H9 (cell line): Measurements from ENCODE around the gene CYS1. TPM values are rescaled to one million over a fixed set of nuclear protein-coding genes. Genes with fewer than 3 reads are reported as not detected.

ENCODE experiments used
- DNase-seq: peaks from one replicate; pipeline ENCODE4 v3.0.0-alpha.2; 2017
- H2AFZ ChIP-seq: one replicate; pipeline ENCODE4 v1.6.1; 2013; ENCODE audit warnings: mild to moderate bottlenecking, low read length, control low read depth, moderate library complexity
- H2AK5ac ChIP-seq: 2 replicates; pipeline ENCODE4 v1.6.1; 2013; ENCODE audit warnings: low read length, control low read depth, mixed read lengths; ENCODE audit not compliant: insufficient read length
- H2BK120ac ChIP-seq: one replicate; pipeline ENCODE4 v1.6.1; 2013; ENCODE audit warnings: low read depth, mild to moderate bottlenecking, low read length, control low read depth, inconsistent platforms; ENCODE audit not compliant: poor library complexity, severe bottlenecking
- H2BK12ac ChIP-seq: 2 replicates; pipeline ENCODE4 v1.6.1; 2013; ENCODE audit warnings: low read length, control low read depth, mixed read lengths, low read depth; ENCODE audit not compliant: insufficient read length
- H2BK15ac ChIP-seq: 2 replicates; pipeline ENCODE4 v1.6.1; 2013; ENCODE audit warnings: low read depth, low read length, control low read depth
- H2BK20ac ChIP-seq: one replicate; pipeline ENCODE4 v1.6.1; 2013; ENCODE audit warnings: low read depth, mild to moderate bottlenecking, low read length, control low read depth, inconsistent platforms; ENCODE audit not compliant: poor library complexity, severe bottlenecking
- H2BK5ac ChIP-seq: 2 replicates; pipeline ENCODE4 v1.6.1; 2013; ENCODE audit warnings: low read length, control low read depth, mixed read lengths; ENCODE audit not compliant: insufficient read length
- H3K14ac ChIP-seq: 2 replicates; pipeline ENCODE4 v1.6.1; 2013; ENCODE audit warnings: low read length, control low read depth; ENCODE audit not compliant: insufficient read depth
- H3K18ac ChIP-seq: 2 replicates; pipeline ENCODE4 v1.6.1; 2013; ENCODE audit warnings: low read depth, mild to moderate bottlenecking, mixed read lengths, low read length, control low read depth; ENCODE audit not compliant: insufficient read length
- H3K23ac ChIP-seq: 2 replicates; pipeline ENCODE4 v1.6.1; 2013; ENCODE audit warnings: low read length, control low read depth, mixed read lengths, low read depth; ENCODE audit not compliant: insufficient read length
- H3K23me2 ChIP-seq: 2 replicates; pipeline ENCODE4 v1.6.1; 2013; ENCODE audit warnings: low read depth, mild to moderate bottlenecking, mixed read lengths, low read length, control low read depth; ENCODE audit not compliant: insufficient read length, poor library complexity, severe bottlenecking
- H3K27ac ChIP-seq: 2 replicates; pipeline ENCODE4 v1.5.1; 2013; ENCODE audit warnings: low read length, control low read depth, mixed read lengths, low read depth; ENCODE audit not compliant: insufficient read length
- H3K27me3 ChIP-seq: 2 replicates; pipeline ENCODE4 v1.6.1; 2013; ENCODE audit warnings: low read length, control low read depth, inconsistent platforms; ENCODE audit not compliant: insufficient read depth
- H3K4ac ChIP-seq: 2 replicates; pipeline ENCODE4 v1.6.1; 2013; ENCODE audit warnings: low read depth, mild to moderate bottlenecking, control low read depth, inconsistent platforms, low read length, moderate library complexity
- H3K4me1 ChIP-seq: 2 replicates; pipeline ENCODE4 v1.6.1; 2013; ENCODE audit warnings: low read length, control low read depth, inconsistent platforms; ENCODE audit not compliant: insufficient read depth
- H3K4me2 ChIP-seq: 2 replicates; pipeline ENCODE4 v1.6.1; 2013; ENCODE audit warnings: low read length, control low read depth, mixed read lengths; ENCODE audit not compliant: insufficient read length, insufficient read depth
- H3K56ac ChIP-seq: 2 replicates; pipeline ENCODE4 v1.6.1; 2013; ENCODE audit warnings: low read depth, mild to moderate bottlenecking, mixed read lengths, low read length, control low read depth; ENCODE audit not compliant: insufficient read length
- H3K79me1 ChIP-seq: 2 replicates; pipeline ENCODE4 v1.6.1; 2013; ENCODE audit warnings: low read depth, mild to moderate bottlenecking, moderate library complexity, low read length, control low read depth, inconsistent platforms; ENCODE audit not compliant: insufficient read depth, poor library complexity, severe bottlenecking
- H3K79me2 ChIP-seq: 2 replicates; pipeline ENCODE4 v1.6.1; 2013; ENCODE audit warnings: low read length, control low read depth, inconsistent platforms; ENCODE audit not compliant: insufficient read depth
- H3K9ac ChIP-seq: 2 replicates; pipeline ENCODE4 v1.6.1; 2013; ENCODE audit warnings: low read length, control low read depth, mixed read lengths; ENCODE audit not compliant: insufficient read length; ENCODE audit errors: extremely low read depth
- H3K9me3 ChIP-seq: one replicate; pipeline ENCODE4 v1.6.1; 2013; ENCODE audit warnings: low read depth, low read length, inconsistent platforms; ENCODE audit not compliant: control insufficient read depth
- H3T11ph ChIP-seq: one replicate; pipeline ENCODE4 v1.6.1; 2013; ENCODE audit warnings: mild to moderate bottlenecking, low read length, control low read depth, inconsistent platforms
- H4K20me1 ChIP-seq: one replicate; pipeline ENCODE4 v1.6.1; 2013; ENCODE audit not compliant: control insufficient read depth, insufficient read length, insufficient read depth
- H4K5ac ChIP-seq: 2 replicates; pipeline ENCODE4 v1.6.1; 2013; ENCODE audit warnings: low read depth, mild to moderate bottlenecking, mixed read lengths, low read length, control low read depth; ENCODE audit not compliant: insufficient read length
- H4K8ac ChIP-seq: replicated peaks from 2 replicates; pipeline ENCODE4 v1.6.1; 2013; ENCODE audit warnings: low read length, control low read depth, mixed read lengths, low read depth; ENCODE audit not compliant: insufficient read length
- H4K91ac ChIP-seq: 2 replicates; pipeline ENCODE4 v1.6.1; 2013; ENCODE audit warnings: low read depth, mild to moderate bottlenecking, moderate library complexity, mixed read lengths, low read length, control low read depth; ENCODE audit not compliant: insufficient read length
- H3K27ac Mint-ChIP-seq, 3 experiments: 2 replicates in 2 of 3; 3 replicates in 1 of 3; pipeline ENCODE4 v1.8.0; 2020 to 2021; ENCODE audit warnings: mixed read lengths in 3 of 3, mild to moderate bottlenecking in 1 of 3, moderate library complexity in 1 of 3
- H3K27me3 Mint-ChIP-seq: 2 replicates; pipeline ENCODE4 v1.8.0; 2021; ENCODE audit warnings: low read depth, mild to moderate bottlenecking, moderate library complexity, mixed read lengths
- H3K36me3 Mint-ChIP-seq, 3 experiments: 2 replicates in 2 of 3; 3 replicates in 1 of 3; pipeline ENCODE4 v1.8.0; 2020 to 2021; ENCODE audit warnings: low read depth in 3 of 3, mixed read lengths in 3 of 3; ENCODE audit not compliant: insufficient read depth in 1 of 3
- H3K4me1 Mint-ChIP-seq, 2 experiments: 2 replicates each; pipeline ENCODE4 v1.8.0; 2020; ENCODE audit warnings: mixed read lengths in 2 of 2
- H3K4me3 Mint-ChIP-seq, 2 experiments: 2 replicates in 1 of 2; 3 replicates in 1 of 2; pipeline ENCODE4 v1.8.0; 2020 to 2021; ENCODE audit warnings: mild to moderate bottlenecking in 2 of 2, mixed read lengths in 2 of 2, moderate library complexity in 1 of 2
- H3K9me3 Mint-ChIP-seq, 2 experiments: 2 replicates in 1 of 2; 3 replicates in 1 of 2; pipeline ENCODE4 v1.8.0; 2020; ENCODE audit warnings: mild to moderate bottlenecking in 2 of 2, mixed read lengths in 2 of 2, moderate library complexity in 1 of 2
- CTCF ChIP-seq: fragments of 200-600 bp; sonication (generic); conservative IDR thresholded peaks from 3 replicates; pipeline ENCODE4 v1.8.0; 2021; ENCODE audit warnings: antibody characterized with exemption, mild to moderate bottlenecking
- WGBS: extraction: QIAGEN DNeasy Blood & Tissue Kit; methylation state at CpG from one replicate; pipeline ENCODE4 v1.1.7; 2013; ENCODE audit warnings: missing lambda C conversion rate, low lambda C conversion rate, mixed read lengths; ENCODE audit not compliant: insufficient read length; ENCODE audit errors: extremely low coverage; 5-methylcytosine and 5-hydroxymethylcytosine counted together
- total RNA-seq: library from RNA; stranded (reverse); gene quantifications from 2 replicates; pipeline ENCODE4 v1.2.1, GENCODE V29; 2021

Gene CYS1
- total RNA-seq, 1 experiment from 2014 or later: 0.35 TPM

- H4K20me1 ChIP-seq: no peaks in the 10 kb centered on the region
- Mint-ChIP-seq H3K9me3 (no peaks in the 10 kb centered on the region), H3K27me3 (peaks cover 15% of the 10 kb centered on the region), H3K27ac (no peak overlapping the region), H3K4me3 (no peak overlapping the region), H3K4me1 (no peaks in the 10 kb centered on the region), H3K36me3 (no peaks in the 10 kb centered on the region; a peak in 1 of 7 replicates)
- no peak overlapping the region for H2BK15ac ChIP-seq
- H4K5ac ChIP-seq: no peak overlapping the region
- no peak overlapping the region for H3K9ac ChIP-seq
- H2AK5ac ChIP-seq: no peak overlapping the region
- H4K8ac ChIP-seq: no peak overlapping the region
- no peak overlapping the region for H3K23ac ChIP-seq
- H2AFZ ChIP-seq: no peak overlapping the region
- no peaks in the 10 kb centered on the region for H3K27me3 ChIP-seq
- H3K4ac ChIP-seq: no peak overlapping the region
- H3K56ac ChIP-seq: no peak overlapping the region
- no peaks in the 10 kb centered on the region for H3K9me3 ChIP-seq
- no peaks in the 10 kb centered on the region for H3K23me2 ChIP-seq
- no peak overlapping the region for H3K14ac ChIP-seq
- no CpG with 5 or more reads among the region's 8 CpGs for WGBS
- H4K91ac ChIP-seq: no peak overlapping the region
- no peak overlapping the region for H3K27ac ChIP-seq
- no peak overlapping the region for H3T11ph ChIP-seq
- H2BK20ac ChIP-seq: no peak overlapping the region
- H3K79me1 ChIP-seq: no peaks in the 10 kb centered on the region
- no peaks in the 10 kb centered on the region for H3K4me1 ChIP-seq
- no peaks in the 10 kb centered on the region for H3K79me2 ChIP-seq
- no peak overlapping the region for H3K4me2 ChIP-seq
- no peak overlapping the region for H2BK120ac ChIP-seq
- no peak overlapping the region for H2BK12ac ChIP-seq
- H2BK5ac ChIP-seq: no peak overlapping the region
- TF ChIP-seq CTCF: no peak
- no peak for DNase-seq
- H3K18ac ChIP-seq: no peak overlapping the region
These were observed 63.4 kb downstream of the CYS1 start for GRCh38 chr2:10016802-10017258.
